Measurements from ENCODE around the gene RNF112. TPM values are rescaled to one million over a fixed set of nuclear protein-coding genes. Genes with fewer than 3 reads are reported as not detected.

The RNF112 gene
- polyA plus RNA-seq, 3 donors: 0.57 TPM; not detected in 2

DNA sequence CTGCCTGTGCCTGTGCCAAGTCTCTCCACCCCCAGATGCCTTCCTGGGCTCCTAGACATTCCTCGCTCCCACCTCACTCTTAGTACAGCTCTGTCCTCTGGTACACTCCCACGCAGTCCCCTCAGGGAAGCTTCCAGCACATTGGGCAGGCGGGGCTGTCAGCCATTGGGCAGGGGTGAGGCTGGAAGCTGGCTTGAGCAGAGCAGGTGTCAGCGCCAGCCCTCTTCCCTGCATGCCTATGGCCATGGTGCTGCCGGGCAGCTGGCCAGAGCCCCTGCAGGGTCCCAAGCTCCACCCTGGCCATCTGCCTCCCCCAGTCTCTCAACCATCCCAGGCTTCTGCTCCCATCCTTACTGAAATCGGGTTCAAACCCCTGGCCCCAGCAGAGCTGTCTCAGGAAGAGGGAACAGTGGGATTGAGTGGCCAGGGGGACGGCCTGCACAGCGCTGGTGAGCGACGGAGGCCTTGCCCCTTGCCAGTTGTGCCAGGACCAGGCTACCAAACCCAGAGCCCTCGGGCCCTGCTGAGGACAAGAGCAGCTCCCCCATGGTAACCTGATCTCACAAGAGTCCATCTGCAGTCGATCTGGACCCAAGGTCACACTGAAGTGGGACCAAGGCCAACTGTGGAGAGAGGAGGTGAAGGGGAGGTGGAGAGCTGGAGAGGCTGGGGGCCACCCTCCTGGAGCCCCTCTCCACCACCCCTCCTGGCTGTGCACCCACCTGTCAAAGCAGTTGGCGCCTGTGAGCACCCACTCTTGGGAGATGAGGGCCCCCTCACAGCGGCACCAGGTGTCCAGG lies 46.1 kb upstream of the RNF112 start:
- Histone ChIP-seq H3K9ac (ENCODE audit: insufficient read depth, low read length, poor library complexity, severe bottlenecking) (no peak overlapping the region), H3K4me1 (ENCODE audit: control insufficient read depth in 1 of 2, insufficient read depth in 2 of 2, low read length in 2 of 2) (peaks cover 29 to 35% of the 10 kb centered on the region in 2 donors), H3K4me3 (replicated peaks in 1 of 3; ENCODE audit: low read depth in 2 of 3, low read length in 3 of 3) (no peak overlapping the region), H3K4me2 (replicated peaks; ENCODE audit: extremely low read depth, low read length, poor library complexity, severe bottlenecking) (no peak overlapping the region), H4K20me1 (ENCODE audit: insufficient read depth, low read length) (no peaks in the 10 kb centered on the region), H3K9me3 (replicated peaks in 1 of 2; ENCODE audit: control insufficient read depth in 1 of 2, insufficient read depth in 1 of 2, low read length in 2 of 2) (no peaks in the 10 kb centered on the region), H3K79me2 (ENCODE audit: insufficient read depth, low read length) (no peaks in the 10 kb centered on the region), H3K27me3 (ENCODE audit: control insufficient read depth in 2 of 2, insufficient read depth in 2 of 2, low read length in 2 of 2) (peaks cover 0 to 29% of the 10 kb centered on the region in 2 donors), H3K27ac (ENCODE audit: low read depth in 1 of 2, low read length in 2 of 2) (no peak overlapping the region), H3K36me3 (replicated peaks in 1 of 2; ENCODE audit: control insufficient read depth in 1 of 2, insufficient read depth in 2 of 2, low read length in 2 of 2) (no peaks in the 10 kb centered on the region), H2AFZ (ENCODE audit: insufficient read depth, low read depth, low read length, poor library complexity, severe bottlenecking) (no peak overlapping the region)
- Mint-ChIP-seq H3K27me3 (ENCODE audit: low read depth in 3 of 3) (peaks cover 21 to 47% (median 44%) of the 10 kb centered on the region in 3 donors), H3K27ac (no peak overlapping the region), H3K36me3 (peaks cover 0 to 4% of the 10 kb centered on the region in 2 donors), H3K4me1 (peaks cover 36% of the 10 kb centered on the region), H3K9me3 (no peaks in the 10 kb centered on the region), H3K4me3 (peak overlapping the region in 1 of 2 donors; percentile 36)
- TF ChIP-seq CTCF (IDR thresholded peaks at IDR 0.05): no peak
- intact Hi-C loops (cut with micrococcal nuclease): loop anchor here (5.0 to 10.0 kb wide), 4 partner anchors 37 to 402 kb away; partner anchors contain the start of genes ALDH3A2 (in 2 of the 2) and RNF112 (in 1 of the 2)
- no peak for DNase-seq
- 97% methylated on average over 11 of the region's 14 CpGs for WGBS (ENCODE audit: insufficient coverage)

DNA sequence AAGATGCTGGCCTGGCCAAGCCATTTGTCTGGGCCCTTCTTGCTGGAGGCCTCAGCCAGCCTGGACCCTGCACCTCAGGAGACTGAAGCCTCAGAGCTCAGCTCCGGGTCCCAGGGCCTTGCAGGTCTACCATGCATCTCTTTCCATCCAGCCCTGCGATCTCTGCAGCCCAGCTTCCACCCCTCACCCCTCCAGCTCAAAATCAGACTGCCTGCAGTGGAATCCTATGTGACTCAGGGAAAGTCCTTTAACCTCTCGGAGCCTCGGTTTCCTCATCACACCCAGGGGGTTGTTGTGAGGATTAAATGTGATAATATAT lies 45.6 kb upstream of the RNF112 start:
- Histone ChIP-seq H3K9me3 (replicated peaks in 1 of 2; ENCODE audit: control insufficient read depth in 1 of 2, insufficient read depth in 1 of 2, low read length in 2 of 2) (no peaks in the 10 kb centered on the region), H4K20me1 (ENCODE audit: insufficient read depth, low read length) (no peaks in the 10 kb centered on the region), H3K27ac (ENCODE audit: low read depth in 1 of 2, low read length in 2 of 2) (no peak overlapping the region), H3K4me2 (replicated peaks; ENCODE audit: extremely low read depth, low read length, poor library complexity, severe bottlenecking) (no peak overlapping the region), H2AFZ (ENCODE audit: insufficient read depth, low read depth, low read length, poor library complexity, severe bottlenecking) (no peak overlapping the region), H3K36me3 (replicated peaks in 1 of 2; ENCODE audit: control insufficient read depth in 1 of 2, insufficient read depth in 2 of 2, low read length in 2 of 2) (no peaks in the 10 kb centered on the region), H3K79me2 (ENCODE audit: insufficient read depth, low read length) (no peaks in the 10 kb centered on the region), H3K27me3 (ENCODE audit: control insufficient read depth in 2 of 2, insufficient read depth in 2 of 2, low read length in 2 of 2) (peaks cover 0 to 25% of the 10 kb centered on the region in 2 donors), H3K4me1 (ENCODE audit: control insufficient read depth in 1 of 2, insufficient read depth in 2 of 2, low read length in 2 of 2) (peaks cover 35 to 41% of the 10 kb centered on the region in 2 donors), H3K9ac (ENCODE audit: insufficient read depth, low read length, poor library complexity, severe bottlenecking) (no peak overlapping the region), H3K4me3 (replicated peaks in 1 of 3; ENCODE audit: low read depth in 2 of 3, low read length in 3 of 3) (no peak overlapping the region)
- H3K9me3 Mint-ChIP-seq: no peaks in the 10 kb centered on the region
- intact Hi-C loops (cut with micrococcal nuclease): loop anchor here (5.0 to 10.0 kb wide), 3 partner anchors 37 to 279 kb away; partner anchors contain the start of genes ALDH3A2 (in 2 of the 2) and RNF112 (in 1 of the 2)
- 100% methylated on average over 1 of the region's 4 CpGs for WGBS (ENCODE audit: insufficient coverage)
- DNase-seq: no peak
- peaks cover 16 to 43% (median 42%) of the 10 kb centered on the region in 3 donors for H3K27me3 Mint-ChIP-seq (ENCODE audit: low read depth in 3 of 3)
- H3K36me3 Mint-ChIP-seq: peaks cover 0 to 7% of the 10 kb centered on the region in 2 donors
- TF ChIP-seq CTCF (IDR thresholded peaks at IDR 0.05): no peak
- peak overlapping the region in 1 of 7 donors; percentile 82 for H3K27ac Mint-ChIP-seq
- no peak overlapping the region for H3K4me3 Mint-ChIP-seq
- peaks cover 41% of the 10 kb centered on the region for H3K4me1 Mint-ChIP-seq
